CD4-positive, alpha-beta T cell treated with Interleukin-10 for 1 hour (primary cell): ENCODE measurements around the gene GPC3.
A peak's percentile ranks its signal among the peaks of the same experiment; 100 is the strongest.
"Not testable (repeated sequence)": the region's sequence is repeated elsewhere in the genome, so short reads cannot be mapped to it uniquely, and the experiment has no call there.

Experiments used
- DNase-seq: peaks from one replicate; pipeline ENCODE4 v3.0.0-alpha.2; 2020

The GPC3 gene

GRCh38 chrX:133836561-133836960, 148.8 kb downstream of the GPC3 start:
- DNase-seq = no peak

- DNase-seq = no peak
These were observed 150.6 kb downstream of the GPC3 start for GRCh38 chrX:133834771-133835170.

GRCh38 chrX:133819546-133819945, 165.8 kb downstream of the GPC3 start:
- no peak for DNase-seq

- DNase-seq = no peak
These were observed 167.4 kb downstream of the GPC3 start for GRCh38 chrX:133818019-133818418.

GRCh38 chrX:133815496-133815895, 169.9 kb downstream of the GPC3 start:
- no peak for DNase-seq

- DNase-seq = no peak
These were observed 171.4 kb downstream of the GPC3 start for GRCh38 chrX:133813971-133814370.

- no peak for DNase-seq
These were observed 173.0 kb downstream of the GPC3 start for GRCh38 chrX:133812402-133812801.

- DNase-seq = no peak
These were observed 174.5 kb downstream of the GPC3 start for GRCh38 chrX:133810925-133811324.

GRCh38 chrX:133804072-133804471, 181.3 kb downstream of the GPC3 start:
- DNase-seq = no peak

GRCh38 chrX:133796282-133796681, 189.1 kb downstream of the GPC3 start:
- no peak for DNase-seq

GRCh38 chrX:133794126-133794525, 191.3 kb downstream of the GPC3 start:
- DNase-seq = no peak

GRCh38 chrX:133793626-133794025, 191.8 kb downstream of the GPC3 start:
- DNase-seq = no peak

- DNase-seq = peak; percentile 59
These were observed 193.0 kb downstream of the GPC3 start for GRCh38 chrX:133792198-133792953.

- DNase-seq = no peak
These were observed 195.6 kb downstream of the GPC3 start for GRCh38 chrX:133789829-133790228.

GRCh38 chrX:133786382-133786781, 199.0 kb downstream of the GPC3 start:
- DNase-seq = no peak

GRCh38 chrX:133783274-133783673, 202.1 kb downstream of the GPC3 start:
- no peak for DNase-seq

- no peak for DNase-seq
These were observed 204.2 kb downstream of the GPC3 start for GRCh38 chrX:133781174-133781573.

GRCh38 chrX:133776072-133776471, 209.3 kb downstream of the GPC3 start:
- peak; percentile 26 for DNase-seq

GRCh38 chrX:133774807-133775206, 210.6 kb downstream of the GPC3 start:
- DNase-seq = no peak

- no peak for DNase-seq
These were observed 214.2 kb downstream of the GPC3 start for GRCh38 chrX:133771086-133771646.

- not testable (repeated sequence) for DNase-seq
These were observed 222.3 kb downstream of the GPC3 start for GRCh38 chrX:133762976-133763548.

GRCh38 chrX:133754657-133755056, 230.7 kb downstream of the GPC3 start:
- no peak for DNase-seq

GRCh38 chrX:133749951-133750350, 235.4 kb downstream of the GPC3 start:
- no peak for DNase-seq

- DNase-seq = no peak
These were observed 236.0 kb downstream of the GPC3 start for GRCh38 chrX:133749370-133749769.
